Measurements from ENCODE around the gene FGD3.

The FGD3 gene

DNA sequence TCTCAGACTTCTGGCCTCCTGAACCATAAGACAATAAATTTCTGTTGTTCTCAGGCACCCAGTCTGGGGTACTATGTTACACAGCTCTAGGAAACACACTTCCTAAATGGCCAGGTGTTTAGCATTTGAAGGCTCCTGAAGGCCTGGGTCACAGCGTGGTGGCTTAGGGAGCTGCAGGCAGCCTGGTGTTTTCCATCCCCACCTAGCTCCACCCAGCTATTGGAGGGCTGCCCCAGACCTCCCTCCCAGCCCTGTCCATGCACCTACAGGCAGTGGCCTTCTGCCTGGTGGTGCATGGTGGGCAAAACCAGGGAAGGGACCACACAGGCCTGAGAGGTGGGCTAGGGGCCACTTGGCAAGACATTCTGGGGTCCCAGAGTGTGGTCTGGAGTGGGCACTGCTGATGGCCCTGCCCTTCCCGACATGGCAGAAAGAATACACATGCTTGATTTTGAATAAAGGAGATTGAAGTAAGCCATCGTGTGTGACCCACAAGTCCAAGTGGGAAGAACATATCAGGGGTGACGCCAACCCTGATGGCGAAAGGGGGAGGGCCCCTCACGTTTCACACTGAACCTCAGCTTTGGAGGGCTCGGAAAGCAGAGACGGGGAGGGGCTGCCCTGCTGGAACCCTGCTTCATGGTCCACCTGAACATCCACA lies 109.8 kb downstream of the FGD3 start:
- no peak for DNase-seq

DNA sequence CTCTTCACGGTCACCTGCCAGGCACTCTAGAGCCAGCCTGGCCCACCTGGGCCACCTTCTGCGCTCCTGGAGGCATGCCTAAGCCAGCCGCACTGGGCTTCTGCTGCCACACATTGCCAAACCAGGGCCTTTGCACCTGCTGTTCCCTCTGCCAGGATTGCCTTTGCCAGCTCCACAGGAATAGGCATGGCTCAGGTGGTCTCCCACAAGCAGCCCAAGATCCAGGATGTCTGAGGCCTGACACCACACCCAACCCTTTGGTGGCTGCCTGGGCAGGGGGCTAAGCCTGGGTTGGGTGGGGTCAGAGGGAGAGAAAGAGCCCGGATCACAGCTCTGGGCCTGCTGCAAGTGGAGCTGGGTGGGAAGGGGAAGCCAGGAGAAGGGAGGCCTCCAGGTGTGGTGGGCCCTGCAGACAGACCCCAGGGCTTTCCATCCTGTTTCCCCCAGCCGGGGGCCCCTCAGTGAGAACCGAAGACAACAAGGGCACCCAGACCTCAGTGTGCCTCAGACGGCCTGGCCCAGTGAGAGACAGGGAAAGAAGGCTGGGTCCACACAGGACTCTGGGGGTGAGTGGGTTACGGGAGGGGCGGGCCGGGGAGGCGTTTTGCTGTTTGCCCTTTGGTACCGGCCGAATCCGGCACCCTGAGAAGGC lies 110.5 kb downstream of the FGD3 start:
- DNase-seq = no peak

DNA sequence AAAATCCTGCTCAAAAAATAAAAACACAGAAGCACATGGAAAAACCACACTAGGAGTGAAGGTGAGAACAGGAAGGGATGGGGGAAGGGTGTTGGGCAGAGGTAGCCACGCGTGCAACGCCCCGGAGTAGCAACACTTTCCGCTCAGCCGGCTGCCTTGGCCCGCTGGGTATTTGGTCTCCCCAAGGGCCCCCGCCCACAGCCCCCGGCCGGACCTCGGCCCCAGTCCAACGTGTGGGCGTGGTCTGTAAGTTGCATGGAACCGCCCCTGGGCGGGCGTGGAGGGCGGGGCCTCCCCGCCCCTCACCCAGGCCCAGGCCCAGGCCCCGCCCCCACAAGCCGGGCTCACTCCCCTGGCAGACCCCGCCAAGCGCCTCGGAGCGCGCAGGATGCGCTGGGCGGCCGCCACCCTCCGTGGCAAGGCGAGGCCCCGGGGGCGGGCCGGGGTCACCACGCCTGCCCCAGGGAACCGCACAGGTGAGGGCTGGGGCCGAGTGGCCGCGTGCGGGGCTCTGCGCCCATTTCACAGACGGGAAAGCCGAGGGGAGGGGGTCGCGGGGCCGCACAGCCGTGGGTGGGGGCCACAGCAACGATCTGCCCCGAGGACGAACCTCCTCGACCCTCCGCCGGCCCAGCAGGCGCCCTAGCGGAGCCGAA lies 111.2 kb downstream of the FGD3 start, which contains the start of gene SUSD3:
Gene SUSD3, plus strand, starts transcription at position 347 of the 656 bp plus-strand sequence. Its CDS starts 42 bp downstream, at position 389.
- DNase-seq = peak; percentile 50

DNA sequence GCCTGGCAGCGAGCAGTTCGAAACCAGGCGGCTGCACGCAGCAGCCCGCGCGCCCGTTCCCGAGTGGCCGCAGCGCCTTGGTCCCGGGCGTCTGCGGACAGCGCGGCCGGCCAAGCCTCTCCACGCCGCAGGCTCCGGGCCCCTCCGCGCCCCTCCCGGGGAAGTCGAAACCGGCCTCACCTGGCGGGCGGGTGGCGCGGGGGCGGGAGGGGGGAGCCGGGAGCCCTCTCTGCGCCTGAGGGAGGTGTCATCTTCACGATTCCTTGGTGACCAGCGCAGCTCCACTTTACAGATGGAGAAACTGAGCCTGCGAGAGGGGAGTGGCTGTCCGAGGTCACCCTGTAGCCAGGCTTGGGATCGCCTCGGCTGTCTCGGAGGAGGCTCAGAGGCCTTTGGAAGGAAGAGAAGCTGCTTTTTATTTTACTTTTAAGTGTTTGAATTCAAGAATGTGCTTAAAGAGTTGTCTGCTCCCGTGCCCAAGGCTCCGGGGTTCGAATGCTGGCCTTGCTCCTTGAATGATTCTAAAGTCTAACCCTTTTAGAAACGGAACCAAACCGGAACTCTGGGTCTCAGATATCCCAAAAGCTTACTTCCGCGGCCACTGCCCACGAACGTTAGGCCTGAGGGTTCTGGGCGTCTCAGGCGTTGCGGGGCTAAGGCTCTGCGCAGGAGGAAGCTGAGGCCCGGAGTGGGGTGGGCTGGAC lies 111.8 kb downstream of the FGD3 start:
- DNase-seq = no peak

DNA sequence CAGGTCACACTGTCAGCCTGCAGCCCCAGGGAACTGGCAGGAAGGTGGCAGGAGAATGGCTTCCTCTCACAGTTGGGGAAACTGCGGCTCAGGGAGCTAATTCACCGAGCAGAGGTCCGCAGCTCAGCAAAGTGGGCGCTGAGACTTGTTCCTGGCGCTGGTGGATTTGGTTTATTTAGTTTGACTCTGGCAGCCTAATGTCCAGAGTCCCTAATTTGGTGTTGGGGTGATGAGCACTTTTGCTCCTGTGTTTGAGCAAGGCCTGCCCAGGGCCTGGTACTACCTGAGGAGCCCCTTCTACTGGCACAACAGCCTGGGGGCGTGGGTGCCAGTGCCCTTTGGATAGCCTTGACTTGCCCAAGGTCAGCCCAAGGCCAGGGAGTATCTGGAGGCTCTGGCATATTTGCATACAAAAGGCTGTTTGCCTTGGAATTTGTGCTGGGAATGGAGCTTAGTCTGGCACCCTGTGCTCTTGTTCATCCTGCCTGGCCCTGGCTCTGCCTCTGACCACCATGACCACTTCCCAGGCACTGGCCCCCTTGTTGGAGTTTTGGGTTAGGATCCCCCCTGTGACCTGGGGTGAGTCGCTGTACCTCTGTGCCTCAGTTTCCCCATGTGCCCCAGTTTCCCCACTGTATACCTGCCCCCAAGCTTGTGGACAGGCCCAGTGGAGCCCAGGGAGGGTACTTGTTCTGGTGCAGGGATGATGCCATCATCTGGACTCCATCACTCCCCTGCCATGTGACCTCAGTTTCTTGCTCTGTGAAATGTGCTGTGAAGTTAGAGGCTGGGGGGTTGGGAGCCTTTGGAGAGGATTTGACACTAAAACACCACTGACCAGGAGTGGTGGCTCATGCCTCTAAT lies 112.6 kb downstream of the FGD3 start:
- DNase-seq = no peak

DNA sequence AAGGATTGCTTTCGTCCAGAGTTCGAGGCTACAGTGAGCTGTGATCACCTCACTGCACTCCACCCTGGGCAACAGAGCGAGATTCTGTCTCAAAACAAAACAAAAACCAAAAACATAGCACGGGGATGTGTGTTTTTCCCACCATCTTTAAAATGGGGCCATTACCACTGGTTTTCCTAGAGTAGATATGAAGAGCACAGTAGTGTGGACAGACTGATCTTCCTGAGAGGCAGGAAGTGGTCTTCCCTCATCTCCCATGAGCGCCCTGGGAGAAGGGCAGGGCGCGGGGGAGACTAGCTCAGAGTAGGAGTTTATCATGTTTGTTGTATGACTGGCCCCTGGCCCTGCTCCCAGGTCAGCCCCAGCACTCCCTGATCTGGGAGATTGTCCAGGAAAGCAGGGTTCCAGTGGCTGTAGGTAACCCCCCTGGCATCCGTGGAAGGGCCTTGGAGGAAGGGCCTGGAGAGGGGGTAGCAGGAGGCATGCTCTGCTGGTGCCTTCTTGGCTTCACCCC lies 113.5 kb downstream of the FGD3 start:
- peak; percentile 98 for DNase-seq

DNA sequence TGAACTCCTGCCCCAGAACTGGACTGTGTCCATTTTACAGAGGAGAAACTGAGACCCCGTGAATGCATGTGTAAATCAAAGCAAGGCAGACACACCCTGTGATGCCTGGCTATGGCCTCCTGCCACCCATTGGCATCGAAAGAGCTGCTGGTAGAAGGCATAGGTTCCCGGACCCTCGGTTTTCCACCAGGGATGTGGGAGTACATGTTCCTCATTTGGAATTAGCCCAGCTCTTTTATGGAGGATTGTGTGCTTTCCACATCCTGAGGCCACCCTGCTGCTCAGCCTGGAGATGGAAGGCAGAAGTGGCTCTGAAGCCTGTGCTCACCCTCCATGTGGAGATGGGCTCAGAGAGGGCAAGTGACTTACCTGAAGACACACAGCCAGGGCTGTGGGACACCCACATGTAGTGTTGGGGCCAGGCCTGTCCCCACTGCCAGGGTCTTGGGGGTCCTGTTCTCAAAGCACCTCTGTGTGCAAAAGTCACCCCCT lies 114.0 kb downstream of the FGD3 start:
- DNase-seq = peak; percentile 54

DNA sequence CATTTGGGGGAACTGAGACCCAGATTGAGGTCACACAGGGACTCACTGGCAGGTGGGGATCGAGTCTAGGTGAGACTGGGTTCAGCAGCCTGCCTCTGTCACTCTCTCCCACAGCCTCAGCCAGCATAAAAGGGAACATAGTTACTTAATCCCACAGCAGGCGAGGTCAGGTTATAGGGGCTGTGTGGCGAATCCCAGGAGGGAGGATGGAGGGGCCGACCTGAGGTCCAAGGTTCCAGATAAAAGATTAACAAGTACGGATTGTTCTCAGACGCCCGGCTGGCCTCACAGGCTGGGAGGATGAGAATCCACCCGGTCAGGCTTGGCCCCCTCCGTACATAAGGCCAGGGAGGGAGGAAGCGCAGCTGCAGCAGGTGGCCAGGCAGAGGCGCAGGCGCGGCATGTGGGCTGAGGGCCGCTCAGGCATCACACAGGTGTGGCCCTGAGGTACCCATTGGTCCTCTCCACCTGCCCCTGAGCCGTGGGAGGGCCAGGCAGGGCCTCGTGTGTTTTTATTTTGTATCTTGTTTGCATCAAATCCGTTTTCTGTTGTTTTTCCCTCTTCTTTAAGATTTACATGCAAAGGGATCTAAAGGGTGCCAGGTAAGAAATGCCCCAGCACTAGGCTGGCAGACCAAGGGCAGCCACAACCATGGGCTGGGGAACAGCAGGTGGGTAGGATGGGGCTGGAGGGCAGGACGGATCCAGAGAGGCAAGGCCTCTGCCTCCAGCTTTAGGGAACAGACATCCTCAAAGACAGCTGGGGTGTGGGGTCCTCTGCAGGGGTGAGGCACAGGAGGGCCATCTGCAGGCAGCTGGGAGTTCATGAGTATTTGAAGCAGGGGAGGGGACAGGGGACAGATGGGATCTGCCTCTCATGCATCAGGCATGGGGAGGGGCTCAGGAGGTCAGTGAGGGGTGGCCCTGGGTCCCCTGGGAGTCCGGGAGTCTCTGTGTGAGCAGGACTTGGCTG lies 114.8 kb downstream of the FGD3 start:
- no peak for DNase-seq

DNA sequence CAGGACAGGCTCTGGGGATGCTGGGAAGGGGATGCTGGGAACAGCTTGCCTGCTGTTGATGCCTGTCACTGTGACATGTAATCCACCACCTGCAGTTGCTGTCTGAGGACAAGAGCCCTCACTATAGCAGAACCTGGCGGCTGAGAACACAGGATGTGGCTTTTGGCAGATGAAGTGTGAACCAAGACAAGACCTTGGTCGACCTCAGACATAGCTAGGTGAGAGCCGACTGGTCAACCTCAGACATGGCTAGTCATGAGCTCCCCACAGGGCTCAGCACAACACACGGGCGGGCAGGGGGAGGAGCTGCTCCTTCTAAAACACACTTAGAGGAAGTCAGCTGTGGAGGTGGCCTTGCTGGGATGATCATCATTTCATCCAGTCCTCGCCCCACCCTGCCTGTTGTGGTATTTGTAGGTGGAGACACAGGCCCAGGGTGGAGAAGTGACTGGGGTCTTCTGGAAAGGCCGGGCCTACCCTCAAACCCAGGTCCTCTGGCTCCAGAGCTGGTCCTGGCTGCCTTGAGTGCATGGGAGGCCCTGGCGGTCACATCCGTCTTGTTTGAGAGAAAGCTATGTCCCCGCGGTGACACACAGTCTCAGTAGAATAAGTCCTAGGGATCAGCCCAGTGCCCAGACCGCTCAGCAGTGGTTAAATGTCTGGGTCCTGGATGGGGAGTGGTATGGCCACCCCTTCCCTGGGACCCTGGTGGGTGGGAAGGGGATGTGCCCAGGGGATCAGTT lies 117.2 kb downstream of the FGD3 start:
- peak; percentile 39 for DNase-seq

DNA sequence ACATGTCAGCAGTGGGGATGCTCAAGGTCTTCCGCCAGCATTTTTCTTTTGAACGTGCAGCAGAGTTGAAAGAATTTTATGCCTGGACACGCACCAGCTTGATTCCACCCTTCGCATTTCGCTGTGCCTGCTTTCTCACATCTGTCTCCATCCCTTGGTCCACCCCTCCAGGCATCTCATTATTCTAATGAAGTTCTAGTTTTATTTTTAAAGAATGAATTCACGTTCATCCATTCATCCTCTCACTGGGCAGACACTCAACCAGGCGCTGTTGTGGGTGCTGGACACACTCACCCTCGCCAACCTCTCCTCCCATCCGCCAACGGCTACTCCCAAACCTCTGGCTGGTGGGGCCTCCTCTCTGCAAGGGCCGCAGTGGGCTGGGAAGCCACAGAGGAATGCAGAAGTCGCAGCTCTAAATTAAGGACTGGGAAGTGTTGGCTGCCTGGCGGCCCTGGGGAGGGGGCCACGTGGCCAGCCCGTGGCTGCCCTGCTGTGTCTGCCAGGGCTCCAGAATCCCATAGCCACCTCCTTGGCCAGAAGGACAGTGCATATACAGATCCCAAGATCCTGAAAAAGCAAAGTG lies 117.9 kb downstream of the FGD3 start:
- DNase-seq = no peak

DNA sequence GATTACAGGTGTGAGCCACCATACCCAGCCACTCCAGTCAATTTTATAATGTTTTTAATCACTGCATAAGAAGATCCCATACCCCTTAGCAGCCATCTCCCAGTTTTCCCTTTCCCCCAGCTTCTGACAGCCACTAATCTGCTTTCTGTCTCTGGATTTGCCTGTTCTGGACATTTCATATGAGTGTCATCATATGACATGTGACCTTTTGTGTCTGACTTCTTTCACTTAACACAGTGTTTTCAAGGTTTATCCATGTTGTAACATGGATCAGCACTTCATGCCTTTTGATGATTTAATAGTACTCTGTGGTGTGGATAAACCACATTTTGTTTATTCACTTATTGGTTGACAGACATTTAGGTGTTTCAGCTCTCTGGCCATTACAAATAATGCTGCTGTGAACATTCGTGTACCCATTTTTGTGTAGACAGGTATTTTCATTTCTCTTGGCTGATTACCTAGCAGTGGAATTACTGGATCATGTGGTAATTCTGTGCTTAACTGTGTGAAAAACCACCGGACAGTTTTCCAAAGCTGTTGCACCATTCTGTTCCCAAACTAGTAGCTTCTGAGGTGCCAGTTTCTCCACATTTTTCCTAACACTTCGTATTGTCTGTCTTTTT lies 119.8 kb downstream of the FGD3 start:
- no peak for DNase-seq

DNA sequence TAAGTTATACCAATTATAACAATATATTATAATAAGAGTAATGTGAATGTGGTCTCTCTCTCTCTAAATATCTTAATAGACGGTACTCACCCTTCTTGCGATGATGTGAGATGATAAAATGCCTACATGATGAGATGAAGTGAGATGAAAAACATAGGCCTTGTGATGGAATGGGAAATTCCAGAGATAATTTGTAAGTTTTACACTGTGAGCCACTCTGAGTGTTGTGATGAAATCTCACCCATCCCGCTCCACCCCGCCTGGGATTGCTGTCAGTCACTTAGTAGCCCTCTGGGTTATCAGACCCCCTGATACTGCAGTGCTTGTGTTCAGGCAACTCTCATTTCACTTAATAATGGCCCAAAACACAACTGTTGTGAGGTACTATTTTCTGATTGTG lies 121.6 kb downstream of the FGD3 start:
- DNase-seq = peak; percentile 70

DNA sequence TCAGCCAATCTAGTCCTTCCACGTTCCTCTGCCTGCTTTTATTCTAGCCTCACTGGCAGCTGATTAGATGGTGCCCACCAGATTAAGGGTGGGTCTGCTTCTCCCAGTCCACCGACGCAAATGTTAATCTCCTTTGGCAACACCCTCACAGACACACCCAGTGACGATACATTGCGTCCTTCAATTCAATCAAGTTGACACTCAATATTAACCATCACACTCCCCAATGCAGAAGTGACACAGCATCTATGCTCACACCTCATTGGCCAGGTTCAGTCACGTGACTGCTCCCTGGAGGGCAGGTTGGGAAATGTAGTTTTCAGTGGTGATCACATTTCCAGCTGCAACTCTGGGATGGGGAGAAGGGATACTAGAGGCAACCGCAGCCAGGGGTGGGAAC lies 124.1 kb downstream of the FGD3 start:
- DNase-seq = peak; percentile 22

DNA sequence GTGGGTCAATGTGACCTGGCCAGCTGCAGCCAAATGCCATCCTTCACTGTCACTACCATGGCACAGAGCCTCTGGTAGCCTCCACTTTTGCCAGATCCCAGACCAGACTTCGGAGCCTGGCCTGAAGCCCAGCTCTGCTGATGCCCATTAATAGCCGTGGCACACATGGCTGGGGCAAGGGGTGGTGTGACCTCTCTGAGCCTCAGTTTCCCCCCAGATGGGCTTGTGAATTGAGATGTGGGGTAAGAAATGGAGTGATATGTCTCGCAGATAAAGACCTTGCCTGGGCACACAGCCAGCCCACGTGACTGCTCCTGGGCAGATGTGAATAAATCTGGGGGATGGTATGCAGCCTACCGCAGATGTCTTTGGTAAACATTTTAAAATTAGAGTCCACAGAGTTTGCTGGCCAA lies 125.1 kb downstream of the FGD3 start:
- DNase-seq = no peak

DNA sequence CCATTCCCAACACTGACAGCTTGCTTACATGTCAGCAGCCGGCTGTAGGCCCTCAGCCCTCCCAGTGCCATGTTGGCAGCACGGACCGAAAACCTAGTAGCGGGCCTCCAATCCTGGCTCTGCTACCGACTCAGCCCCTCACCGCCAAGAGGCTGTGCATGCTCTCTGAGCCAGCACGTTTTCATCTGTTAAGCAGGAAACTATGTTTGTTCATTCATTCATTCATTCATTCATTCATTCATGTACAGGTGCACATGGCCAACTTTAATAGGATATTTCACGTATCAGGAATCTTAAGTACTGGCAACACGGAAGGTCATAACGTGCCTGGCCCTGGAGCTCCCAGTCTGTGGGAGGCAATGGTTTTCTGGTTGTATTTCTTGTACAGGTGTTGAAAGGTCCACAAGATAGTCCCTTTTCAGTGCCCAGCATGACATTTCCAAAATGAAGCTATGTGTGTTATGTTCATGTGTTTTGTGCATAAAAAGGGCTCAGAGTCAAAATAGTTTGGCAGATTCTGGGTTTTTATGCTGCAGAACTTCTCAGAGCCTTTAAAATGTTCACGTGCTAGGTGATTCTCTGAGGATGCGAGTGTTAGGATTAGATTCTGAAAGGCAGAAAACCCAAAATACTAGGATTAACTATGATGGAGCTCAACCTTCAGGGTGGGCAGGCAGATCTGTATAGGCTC lies 128.9 kb downstream of the FGD3 start:
- no peak for DNase-seq

DNA sequence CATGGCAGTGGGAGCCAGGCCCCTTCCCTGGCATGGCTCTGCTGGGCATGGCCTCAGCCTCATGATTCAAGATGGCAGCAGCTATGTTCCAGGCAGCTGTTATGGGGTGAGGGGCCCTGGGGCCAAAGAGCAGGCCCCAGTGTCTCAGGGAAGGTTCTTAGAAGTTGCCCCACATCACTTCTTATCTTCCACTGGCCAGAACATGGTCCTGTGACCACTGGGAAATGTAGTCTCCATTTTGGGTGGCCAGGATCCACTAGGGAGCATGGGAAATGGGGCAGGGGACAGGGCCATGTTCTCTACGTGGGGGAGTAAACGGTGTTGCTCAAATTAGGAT lies 129.4 kb downstream of the FGD3 start:
- DNase-seq = no peak

DNA sequence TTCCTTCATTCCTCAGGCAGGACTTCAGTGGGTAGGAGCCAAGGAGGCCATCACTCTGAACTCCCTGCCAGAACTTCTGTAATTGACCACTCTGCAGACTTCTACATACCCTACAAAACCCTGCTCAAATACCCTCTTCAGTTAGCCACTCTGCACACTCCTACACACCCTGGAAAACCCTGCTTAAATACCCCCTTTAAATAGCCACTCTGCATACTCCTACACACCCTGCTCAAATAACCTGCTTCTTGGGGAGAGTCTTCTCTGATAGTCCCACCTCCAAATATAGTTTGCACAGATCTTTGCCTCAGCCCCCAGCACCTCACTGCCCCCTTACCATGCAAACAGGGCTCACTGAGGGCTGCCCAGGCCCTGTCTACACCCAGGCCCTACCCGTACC lies 130.0 kb downstream of the FGD3 start:
- no peak for DNase-seq

DNA sequence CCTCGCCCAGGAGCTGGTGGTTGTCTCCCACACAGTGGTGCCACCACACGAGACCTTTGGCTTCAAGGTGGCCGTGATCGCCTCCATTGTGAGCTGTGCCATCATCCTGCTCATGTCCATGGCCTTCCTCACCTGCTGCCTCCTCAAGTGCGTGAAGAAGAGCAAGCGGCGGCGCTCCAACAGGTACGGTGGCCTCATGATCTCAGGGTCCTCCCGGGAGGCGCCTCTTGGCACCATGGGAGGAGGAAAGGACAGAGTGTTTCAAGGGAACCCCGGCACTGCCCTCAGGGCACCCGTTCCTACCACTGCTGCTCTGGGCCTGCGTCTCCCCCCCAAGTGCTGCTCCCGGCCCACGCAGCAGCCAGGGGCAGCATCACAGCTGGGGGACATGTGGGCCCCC lies 130.5 kb downstream of the FGD3 start:
- no peak for DNase-seq

DNA sequence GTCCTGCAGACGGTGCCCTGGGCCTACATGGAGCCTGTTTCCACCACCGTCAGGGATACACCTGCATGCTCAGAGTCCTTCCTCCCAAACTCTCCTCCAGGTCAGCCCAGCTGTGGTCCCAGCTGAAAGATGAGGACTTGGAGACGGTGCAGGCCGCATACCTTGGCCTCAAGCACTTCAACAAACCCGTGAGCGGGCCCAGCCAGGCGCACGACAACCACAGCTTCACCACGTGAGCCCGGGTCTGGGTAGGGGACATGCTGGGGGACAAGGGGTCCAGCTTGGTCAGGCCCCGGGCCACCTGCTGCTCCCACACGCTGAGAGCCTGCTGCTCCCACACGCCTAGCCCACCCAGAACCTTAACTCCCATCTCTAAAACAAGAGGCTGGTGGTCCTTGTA lies 132.0 kb downstream of the FGD3 start:
- DNase-seq = no peak

Data from NCI-H226 (cell line).